AG04450 (cell line): ENCODE data around the gene CLBA1. TPM values are rescaled to one million over a fixed set of nuclear protein-coding genes. Genes with fewer than 3 reads are reported as not detected.
"Not testable (repeated sequence)": the region's sequence is repeated elsewhere in the genome, so short reads cannot be mapped to it uniquely, and the experiment has no call there.

Experiments used
- CTCF ChIA-PET: fragments of 300-600, 350-600 bp; formaldehyde crosslinking; extraction: SDS; loops from one replicate; lab custom pipeline; 2022; ENCODE audit warnings: antibody characterized with exemption, inconsistent platforms; lab: Charles Lee
- POLR2A ChIA-PET: fragments of 350-600 bp; formaldehyde crosslinking; extraction: SDS; loops from one replicate; lab custom pipeline; 2021; ENCODE audit warnings: antibody characterized with exemption, inconsistent platforms; lab: Yijun Ruan, JAX
- DNase-seq: peaks from one replicate; pipeline ENCODE4 v3.0.0-alpha.2; 2011; ENCODE audit warnings: low read depth, low spot score
- H3K27ac ChIP-seq: one replicate; pipeline ENCODE4 v1.5.1; 2012; ENCODE audit warnings: low read depth, low read length, control low read depth
- H3K27me3 ChIP-seq: one replicate; pipeline ENCODE4 v1.6.0; 2012; ENCODE audit warnings: low read length; ENCODE audit not compliant: control insufficient read depth, insufficient read depth
- H3K4me3 ChIP-seq: 2 replicates; pipeline ENCODE4 v1.5.1; 2011; ENCODE audit warnings: mild to moderate bottlenecking, low read depth, low read length, control low read depth
- H3K9me3 ChIP-seq: 2 replicates; pipeline ENCODE4 v1.5.1; 2012; ENCODE audit warnings: low read length; ENCODE audit not compliant: control insufficient read depth, insufficient read depth
- polyA plus RNA-seq: library from polyadenylated mRNA; depleted of rRNA; stranded (reverse); fragments of >200 nt; gene quantifications from 2 replicates; pipeline ENCODE4 v1.2.3, GENCODE V29; 2011
- TF ChIP-seq, protein P1 (sequence below): IDR thresholded peaks from 2 replicates; pipeline ENCODE4 v1.5.1; 2011; ENCODE audit warnings: low read depth, low read length, control low read depth, inconsistent platforms

The CLBA1 gene
- polyA plus RNA-seq, 1 experiment, result 4.6 TPM

DNA sequence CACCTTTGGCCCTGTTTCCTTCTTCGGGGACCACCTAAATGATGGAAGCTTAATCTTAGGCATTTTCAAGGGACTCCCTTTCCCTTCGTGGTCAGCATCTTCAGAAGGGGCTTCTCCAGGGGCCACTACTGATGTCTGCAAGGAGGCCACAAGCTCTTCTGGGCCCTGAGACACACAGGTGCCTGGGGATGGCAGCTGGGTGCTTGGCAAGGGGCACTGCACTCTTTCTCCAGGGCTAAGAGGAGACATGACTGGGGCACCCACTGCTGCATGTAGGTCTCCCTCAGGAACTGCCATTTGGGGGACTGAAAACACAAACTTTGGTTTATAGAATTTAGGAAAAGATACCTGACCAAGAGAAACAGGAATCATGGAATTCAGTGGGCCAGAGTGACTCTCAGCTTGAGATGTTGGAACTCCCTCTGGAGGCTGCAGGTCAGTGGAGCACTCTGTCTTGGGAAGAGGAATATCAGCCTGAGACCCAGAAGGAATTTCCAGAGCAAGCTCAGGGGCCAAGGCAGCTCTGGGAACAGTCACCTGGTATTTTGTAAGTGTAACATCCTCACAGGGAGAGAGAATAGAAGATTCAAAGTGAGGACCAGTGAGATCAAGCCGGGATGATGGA, 45.0 kb upstream of the CLBA1 start:
- ChIA-PET POLR2A (interaction anchor here (0.6 kb wide), 1 partner anchor 104 kb away, joined by 7 read pairs; no protein-coding TSS in a partner anchor), CTCF (interaction anchor here (1.1 kb wide), 4 partner anchors 29 to 44 kb away, joined by 3 to 9 read pairs (median 3); no protein-coding TSS in a partner anchor)
- H3K27ac ChIP-seq, result no peak overlapping the region
- TF ChIP-seq, protein P1, sequence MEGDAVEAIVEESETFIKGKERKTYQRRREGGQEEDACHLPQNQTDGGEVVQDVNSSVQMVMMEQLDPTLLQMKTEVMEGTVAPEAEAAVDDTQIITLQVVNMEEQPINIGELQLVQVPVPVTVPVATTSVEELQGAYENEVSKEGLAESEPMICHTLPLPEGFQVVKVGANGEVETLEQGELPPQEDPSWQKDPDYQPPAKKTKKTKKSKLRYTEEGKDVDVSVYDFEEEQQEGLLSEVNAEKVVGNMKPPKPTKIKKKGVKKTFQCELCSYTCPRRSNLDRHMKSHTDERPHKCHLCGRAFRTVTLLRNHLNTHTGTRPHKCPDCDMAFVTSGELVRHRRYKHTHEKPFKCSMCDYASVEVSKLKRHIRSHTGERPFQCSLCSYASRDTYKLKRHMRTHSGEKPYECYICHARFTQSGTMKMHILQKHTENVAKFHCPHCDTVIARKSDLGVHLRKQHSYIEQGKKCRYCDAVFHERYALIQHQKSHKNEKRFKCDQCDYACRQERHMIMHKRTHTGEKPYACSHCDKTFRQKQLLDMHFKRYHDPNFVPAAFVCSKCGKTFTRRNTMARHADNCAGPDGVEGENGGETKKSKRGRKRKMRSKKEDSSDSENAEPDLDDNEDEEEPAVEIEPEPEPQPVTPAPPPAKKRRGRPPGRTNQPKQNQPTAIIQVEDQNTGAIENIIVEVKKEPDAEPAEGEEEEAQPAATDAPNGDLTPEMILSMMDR, result peak; percentile 37
- H3K27me3 ChIP-seq, result peaks cover 12% of the 10 kb centered on the region
- H3K9me3 ChIP-seq, result peaks cover 15% of the 10 kb centered on the region; the same call in 1 of the 2 replicates
- DNase-seq, result no peak
- no peak overlapping the region for H3K4me3 ChIP-seq

DNA sequence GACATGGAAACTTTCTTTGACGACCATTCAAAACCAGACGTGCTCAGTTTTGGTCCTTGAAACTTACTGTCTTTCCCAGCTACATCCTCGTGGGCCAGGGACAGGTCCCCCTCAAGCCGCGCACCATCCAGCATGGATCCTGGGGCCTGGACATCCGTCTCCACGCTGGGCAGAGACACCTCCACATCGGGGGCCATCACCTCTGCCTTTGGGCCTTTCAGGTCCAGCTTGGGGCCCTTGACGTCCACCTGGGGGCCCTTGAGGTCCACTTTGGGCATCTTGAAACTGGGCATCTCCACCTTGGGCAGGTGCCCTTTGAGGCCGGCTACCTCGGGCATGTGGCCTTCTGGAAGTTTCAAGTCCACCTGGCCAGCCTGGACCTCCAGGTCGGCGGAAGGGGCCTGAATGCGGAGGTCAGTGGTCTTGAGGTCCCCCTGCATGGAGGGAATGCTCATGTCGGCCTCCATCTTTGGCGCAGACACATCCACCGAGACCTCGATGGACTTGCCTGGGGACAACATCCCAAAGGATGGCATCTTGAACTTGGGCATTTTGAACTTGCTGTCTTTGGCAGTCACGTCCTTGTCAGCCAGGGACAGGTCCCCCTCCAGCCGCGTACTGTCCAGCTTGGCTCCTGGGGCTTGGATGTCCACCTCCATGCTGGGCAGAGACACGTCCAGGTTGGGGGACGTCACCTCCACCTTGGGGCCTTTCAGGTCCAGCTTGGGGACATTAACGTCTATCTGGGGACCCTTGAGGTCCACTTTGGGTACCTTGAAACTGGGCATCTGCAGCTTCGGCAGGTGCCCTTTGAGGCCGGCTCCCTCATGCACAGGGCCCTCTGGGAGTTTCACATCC, 43.9 kb upstream of the CLBA1 start:
- H3K4me3 ChIP-seq, result no peak overlapping the region
- peaks cover 15% of the 10 kb centered on the region; the same call in 1 of the 2 replicates for H3K9me3 ChIP-seq
- POLR2A ChIA-PET, result no interaction called here
- H3K27ac ChIP-seq, result no peak overlapping the region
- CTCF ChIA-PET, result interaction anchor here (1.1 kb wide), 4 partner anchors 28 to 45 kb away, joined by 3 to 9 read pairs (median 3); no protein-coding TSS in a partner anchor
- TF ChIP-seq, protein P1, result no peak
- peaks cover 5% of the 10 kb centered on the region for H3K27me3 ChIP-seq
- no peak for DNase-seq

DNA sequence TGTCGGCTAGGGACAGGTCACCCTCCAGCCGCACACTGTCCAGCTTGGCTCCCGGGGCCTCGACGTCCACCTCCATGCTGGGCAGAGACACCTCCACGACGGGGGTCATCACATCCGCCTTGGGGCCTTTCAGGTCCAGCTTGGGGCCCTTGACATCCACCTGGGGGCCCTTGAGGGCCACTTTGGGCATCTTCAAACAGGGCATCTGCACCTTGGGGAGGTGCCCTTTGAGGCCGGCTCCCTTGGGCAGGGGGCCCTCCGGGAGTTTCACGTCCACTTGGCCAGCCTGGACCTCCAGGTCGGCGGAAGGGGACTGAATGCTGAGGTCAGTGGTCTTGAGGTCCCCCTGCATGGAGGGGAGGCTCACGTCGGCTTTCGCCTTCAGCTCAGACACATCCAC, 43.0 kb upstream of the CLBA1 start:
- TF ChIP-seq, protein P1, result no peak
- Histone ChIP-seq H3K27ac (no peak overlapping the region), H3K27me3 (peaks cover 5% of the 10 kb centered on the region), H3K9me3 (peaks cover 20% of the 10 kb centered on the region; the same call in 1 of the 2 replicates), H3K4me3 (no peak overlapping the region)
- DNase-seq, result no peak
- CTCF ChIA-PET, result no interaction called here
- POLR2A ChIA-PET, result no interaction called here

DNA sequence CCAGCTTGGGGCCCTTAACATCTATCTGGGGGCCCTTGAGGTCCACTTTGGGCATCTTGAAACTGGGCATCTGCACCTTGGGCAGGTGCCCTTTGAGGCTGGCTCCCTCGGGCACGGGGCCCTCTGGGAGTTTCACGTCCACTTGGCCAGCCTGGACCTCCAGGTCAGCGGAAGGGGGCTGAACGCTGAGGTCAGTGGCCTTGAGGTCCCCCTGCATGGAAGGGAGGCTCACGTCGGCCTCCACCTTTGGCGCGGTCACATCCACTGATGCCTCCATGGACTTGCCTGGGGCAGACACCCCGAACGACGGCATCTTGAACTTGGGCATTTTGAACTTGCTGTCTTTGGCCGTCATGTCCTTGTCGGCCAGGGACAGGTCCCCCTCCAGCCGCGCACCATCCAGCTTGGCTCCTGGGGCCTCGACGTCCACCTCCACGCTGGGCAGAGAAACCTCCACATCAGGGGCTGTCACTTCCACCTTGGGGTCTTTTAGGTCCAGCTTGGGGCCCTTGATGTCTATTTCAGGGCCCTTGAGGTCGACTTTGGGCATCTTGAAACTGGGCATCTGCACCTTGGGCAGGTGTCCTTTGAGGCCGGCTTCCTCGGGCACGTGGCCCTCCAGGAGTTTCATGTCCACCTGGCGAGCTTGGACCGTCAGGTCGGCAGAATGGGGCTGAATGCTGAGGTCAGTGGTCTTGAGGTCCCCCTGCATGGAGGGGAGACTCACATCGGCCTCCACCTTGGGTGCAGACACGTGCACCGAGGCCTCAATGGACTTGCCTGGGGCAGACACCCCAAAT, 42.2 kb upstream of the CLBA1 start:
- CTCF ChIA-PET, DNase-seq, H3K27me3 ChIP-seq: not testable (repeated sequence)

DNA sequence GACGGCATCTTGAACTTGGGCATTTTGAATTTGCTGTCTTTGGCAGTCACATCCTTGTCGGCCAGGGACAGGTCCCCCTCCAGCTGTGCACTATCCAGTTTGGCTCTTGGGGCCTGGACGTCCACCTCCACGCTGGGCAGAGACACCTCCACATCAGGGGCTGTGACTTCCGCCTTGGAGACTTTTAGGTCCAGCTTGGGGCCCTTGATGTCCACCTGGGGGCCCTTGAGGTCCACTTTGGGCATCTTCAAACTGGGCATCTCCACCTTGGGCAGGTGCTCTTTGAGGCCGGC, 41.6 kb upstream of the CLBA1 start:
- H3K27ac ChIP-seq, CTCF ChIA-PET, DNase-seq, H3K4me3 ChIP-seq, POLR2A ChIA-PET, H3K27me3 ChIP-seq: not testable (repeated sequence)
- H3K9me3 ChIP-seq, result peaks cover 20% of the 10 kb centered on the region; the same call in 1 of the 2 replicates

More for the DNA sequence above, 42.2 kb upstream of the CLBA1 start:
- POLR2A ChIA-PET, H3K4me3 ChIP-seq, H3K27ac ChIP-seq: not testable (repeated sequence)
- H3K9me3 ChIP-seq, result peaks cover 20% of the 10 kb centered on the region; the same call in 1 of the 2 replicates

DNA sequence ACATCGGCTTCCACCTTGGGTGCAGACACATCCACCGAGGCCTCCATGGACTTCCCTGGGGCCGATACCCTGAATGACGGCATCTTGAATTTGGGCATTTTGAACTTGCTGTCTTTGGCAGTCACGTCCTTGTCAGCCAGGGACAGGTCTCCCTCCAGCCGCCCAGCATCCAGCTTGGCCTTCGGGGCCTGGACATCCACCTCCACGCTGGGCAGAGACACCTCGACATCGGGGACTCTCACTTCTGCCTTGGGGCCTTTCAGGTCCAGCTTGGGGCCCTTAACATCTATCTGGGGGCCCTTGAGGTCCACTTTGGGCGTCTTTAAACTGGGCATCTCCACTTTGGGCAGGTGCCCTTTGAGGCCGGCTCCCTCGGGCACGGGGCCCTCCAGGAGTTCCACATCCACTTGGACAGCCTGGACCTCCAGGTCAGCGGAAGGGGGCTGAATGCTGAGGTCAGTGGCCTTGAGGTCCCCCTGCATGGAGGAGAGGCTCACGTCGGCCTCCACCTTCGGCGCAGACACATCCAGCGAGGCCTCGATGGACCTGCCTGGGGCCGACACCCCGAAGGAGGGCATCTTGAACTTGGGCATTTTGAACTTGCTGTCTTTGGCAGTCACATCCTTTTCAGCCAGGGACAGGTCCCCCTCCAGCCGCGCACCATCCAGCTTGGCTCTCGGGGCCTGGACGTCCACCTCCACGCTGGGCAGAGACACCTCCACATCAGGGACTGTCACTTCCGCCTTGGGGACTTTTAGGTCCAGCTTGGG, 41.0 kb upstream of the CLBA1 start:
- H3K4me3 ChIP-seq, POLR2A ChIA-PET, H3K27me3 ChIP-seq, DNase-seq, CTCF ChIA-PET: not testable (repeated sequence)
- Histone ChIP-seq H3K27ac (peak overlapping the region; percentile 0), H3K9me3 (peaks cover 24% of the 10 kb centered on the region; the same call in 1 of the 2 replicates)

DNA sequence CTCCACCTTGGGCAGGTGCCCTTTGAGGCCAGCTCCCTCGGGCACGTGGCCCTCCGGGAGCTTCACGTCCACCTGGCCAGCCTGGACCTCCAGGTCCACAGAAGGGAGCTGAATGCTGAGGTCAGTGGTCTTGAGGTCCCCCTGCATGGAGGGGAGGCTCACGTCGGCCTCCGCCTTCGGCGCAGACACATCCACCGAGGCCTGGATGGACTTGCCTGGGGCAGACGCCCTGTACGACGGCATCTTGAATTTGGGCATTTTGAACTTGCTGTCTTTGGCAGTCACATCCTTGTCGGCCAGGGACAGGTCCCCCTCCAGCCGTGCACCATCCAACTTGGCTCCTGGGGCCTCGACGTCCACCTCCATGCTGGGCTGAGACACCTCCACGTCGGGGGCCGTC, 40.3 kb upstream of the CLBA1 start:
- H3K4me3 ChIP-seq, POLR2A ChIA-PET, H3K27me3 ChIP-seq, CTCF ChIA-PET, DNase-seq: not testable (repeated sequence)
- peaks cover 30% of the 10 kb centered on the region; the same call in 1 of the 2 replicates for H3K9me3 ChIP-seq
- peak overlapping the region; percentile 0 for H3K27ac ChIP-seq
